Astrocyte (in vitro differentiated cells and primary cell): ENCODE data around the gene ABCA6. TPM values are rescaled to one million over a fixed set of nuclear protein-coding genes. Genes with fewer than 3 reads are reported as not detected.

Experiments used
- DNase-seq: peaks from one replicate; pipeline ENCODE4 v3.0.0-alpha.2; 2010; ENCODE audit warnings: low read depth
- FAIRE-seq: peaks from 2 replicates; lab custom pipeline; 2011; peaks lifted over from hg19 to GRCh38; lab: Jason Lieb, UNC
- H2AFZ ChIP-seq: 2 replicates; pipeline ENCODE4 v1.6.0; 2012; ENCODE audit warnings: low read depth, low read length, inconsistent platforms
- H3K27ac ChIP-seq: 2 replicates; pipeline ENCODE4 v1.5.1; 2011; ENCODE audit warnings: low read depth, low read length, inconsistent platforms
- H3K27me3 ChIP-seq: 2 replicates; pipeline ENCODE4 v1.6.0; 2011; ENCODE audit warnings: low read length, inconsistent platforms; ENCODE audit not compliant: insufficient read depth
- H3K36me3 ChIP-seq: 2 replicates; pipeline ENCODE4 v1.5.1; 2011; ENCODE audit warnings: low read length, inconsistent platforms; ENCODE audit not compliant: insufficient read depth
- H3K4me1 ChIP-seq: 2 replicates; pipeline ENCODE4 v1.5.1; 2011; ENCODE audit warnings: low read length, inconsistent platforms; ENCODE audit not compliant: insufficient read depth
- H3K4me2 ChIP-seq: 2 replicates; pipeline ENCODE4 v1.6.0; 2012; ENCODE audit warnings: low read length, inconsistent platforms
- H3K4me3 ChIP-seq: 2 replicates; pipeline ENCODE4 v1.5.1; 2011; ENCODE audit warnings: low read depth, mild to moderate bottlenecking, low read length, inconsistent platforms; ENCODE audit not compliant: insufficient read depth
- H3K79me2 ChIP-seq: 2 replicates; pipeline ENCODE4 v1.6.0; 2012; ENCODE audit warnings: mild to moderate bottlenecking, low read length, inconsistent platforms; ENCODE audit not compliant: insufficient read depth
- H3K9ac ChIP-seq: 2 replicates; pipeline ENCODE4 v1.6.0; 2012; ENCODE audit warnings: mild to moderate bottlenecking, low read length, inconsistent platforms
- H3K9me3 ChIP-seq: 2 replicates; pipeline ENCODE4 v1.5.1; 2012; ENCODE audit warnings: low read depth, mild to moderate bottlenecking, low read length, inconsistent platforms; ENCODE audit not compliant: insufficient read depth
- H4K20me1 ChIP-seq: 2 replicates; pipeline ENCODE4 v1.6.0; 2012; ENCODE audit warnings: low read length, inconsistent platforms; ENCODE audit not compliant: insufficient read depth
- H3K27ac Mint-ChIP-seq: one replicate; pipeline ENCODE4 v1.8.0; 2021; ENCODE audit warnings: mild to moderate bottlenecking, mixed read lengths; ENCODE audit not compliant: unreplicated experiment
- H3K27me3 Mint-ChIP-seq: one replicate; pipeline ENCODE4 v1.8.0; 2021; ENCODE audit warnings: low read depth, mixed read lengths; ENCODE audit not compliant: unreplicated experiment
- H3K36me3 Mint-ChIP-seq: one replicate; pipeline ENCODE4 v1.8.0; 2021; ENCODE audit warnings: low read depth, mixed read lengths; ENCODE audit not compliant: unreplicated experiment
- H3K4me1 Mint-ChIP-seq: one replicate; pipeline ENCODE4 v1.8.0; 2021; ENCODE audit warnings: low read depth, mixed read lengths; ENCODE audit not compliant: unreplicated experiment
- H3K4me3 Mint-ChIP-seq: one replicate; pipeline ENCODE4 v1.8.0; 2021; ENCODE audit warnings: mild to moderate bottlenecking, moderate library complexity, mixed read lengths; ENCODE audit not compliant: unreplicated experiment
- H3K9me3 Mint-ChIP-seq: one replicate; pipeline ENCODE4 v1.8.0; 2021; ENCODE audit warnings: mild to moderate bottlenecking, mixed read lengths; ENCODE audit not compliant: unreplicated experiment
- CTCF ChIP-seq: IDR thresholded peaks from 2 replicates; pipeline ENCODE4 v1.5.1; 2011; ENCODE audit warnings: low read depth, mild to moderate bottlenecking, inconsistent platforms, low read length, moderate library complexity; ENCODE audit not compliant: insufficient read depth
- EZH2 ChIP-seq: IDR thresholded peaks from 2 replicates; pipeline ENCODE4 v1.6.1; 2012; ENCODE audit warnings: mild to moderate bottlenecking, low read length, inconsistent platforms; ENCODE audit not compliant: insufficient read depth
- total RNA-seq: library from RNA; stranded (reverse); gene quantifications from 2 replicates; pipeline ENCODE4 v1.2.1, GENCODE V29; 2021

Gene ABCA6
- total RNA-seq, 1 donor from 2014 or later = not detected

GRCh38 chr17:69066482-69066881 lies 75.2 kb downstream of the ABCA6 start:
- Histone ChIP-seq H4K20me1 (no peaks in the 10 kb centered on the region), H3K79me2 (no peaks in the 10 kb centered on the region), H3K4me3 (no peak overlapping the region), H3K4me2 (no peak overlapping the region), H3K9me3 (no peaks in the 10 kb centered on the region), H3K36me3 (no peaks in the 10 kb centered on the region), H3K27ac (no peak overlapping the region), H3K27me3 (no peaks in the 10 kb centered on the region), H3K9ac (no peak overlapping the region), H3K4me1 (no peaks in the 10 kb centered on the region), H2AFZ (no peak overlapping the region)
- TF ChIP-seq CTCF = no peak
- TF ChIP-seq EZH2 = no peak
- H3K4me1 Mint-ChIP-seq = peaks cover 2% of the 10 kb centered on the region
- H3K36me3 Mint-ChIP-seq = no peaks in the 10 kb centered on the region
- DNase-seq (no peak), FAIRE-seq (no peak)
- H3K27ac Mint-ChIP-seq = no peak overlapping the region
- H3K4me3 Mint-ChIP-seq = no peak overlapping the region
- H3K27me3 Mint-ChIP-seq = no peaks in the 10 kb centered on the region
- no peaks in the 10 kb centered on the region for H3K9me3 Mint-ChIP-seq

GRCh38 chr17:69065113-69065512 lies 76.6 kb downstream of the ABCA6 start:
- Mint-ChIP-seq H3K4me1 (peaks cover 2% of the 10 kb centered on the region), H3K4me3 (no peak overlapping the region), H3K27ac (no peak overlapping the region), H3K9me3 (no peaks in the 10 kb centered on the region), H3K27me3 (no peaks in the 10 kb centered on the region), H3K36me3 (no peaks in the 10 kb centered on the region)
- Histone ChIP-seq H3K4me1 (no peaks in the 10 kb centered on the region), H3K79me2 (no peaks in the 10 kb centered on the region), H4K20me1 (no peaks in the 10 kb centered on the region), H3K4me3 (no peak overlapping the region), H2AFZ (no peak overlapping the region), H3K9ac (no peak overlapping the region), H3K36me3 (no peaks in the 10 kb centered on the region), H3K27ac (no peak overlapping the region), H3K4me2 (no peak overlapping the region), H3K27me3 (no peaks in the 10 kb centered on the region), H3K9me3 (no peaks in the 10 kb centered on the region)
- DNase-seq (no peak), FAIRE-seq (no peak)
- no peak for TF ChIP-seq EZH2
- no peak for TF ChIP-seq CTCF

GRCh38 chr17:69064476-69064875 lies 77.2 kb downstream of the ABCA6 start:
- no peaks in the 10 kb centered on the region for H4K20me1 ChIP-seq
- H3K4me1 ChIP-seq = no peaks in the 10 kb centered on the region
- H3K36me3 ChIP-seq = no peaks in the 10 kb centered on the region
- H3K79me2 ChIP-seq = no peaks in the 10 kb centered on the region
- Mint-ChIP-seq H3K36me3 (no peaks in the 10 kb centered on the region), H3K4me3 (no peak overlapping the region), H3K4me1 (peaks cover 2% of the 10 kb centered on the region), H3K27me3 (no peaks in the 10 kb centered on the region), H3K27ac (no peak overlapping the region), H3K9me3 (no peaks in the 10 kb centered on the region)
- no peaks in the 10 kb centered on the region for H3K27me3 ChIP-seq
- no peak overlapping the region for H3K27ac ChIP-seq
- no peak overlapping the region for H3K4me2 ChIP-seq
- no peak for TF ChIP-seq CTCF
- TF ChIP-seq EZH2 = no peak
- DNase-seq (no peak), FAIRE-seq (no peak)
- no peak overlapping the region for H2AFZ ChIP-seq
- H3K9ac ChIP-seq = no peak overlapping the region
- no peaks in the 10 kb centered on the region for H3K9me3 ChIP-seq
- no peak overlapping the region for H3K4me3 ChIP-seq
